Psoas muscle (tissue), 8 donors: ENCODE results near the gene RAD51B. TPM values are rescaled to one million over a fixed set of nuclear protein-coding genes. Genes with fewer than 3 reads are reported as not detected.

Source experiments
- ATAC-seq, 4 donors: fragments of 200-7000 bp; cut with Tn5 transposase; one replicate each; pipeline ENCODE4 v1.9.1; 2020; ENCODE audit warnings: moderate library complexity in 3 of 4, mild to moderate bottlenecking in 2 of 4
- DNase-seq, 2 donors: peaks; one replicate each; pipeline ENCODE4 v3.0.0-alpha.2; 2020
- H3K27ac ChIP-seq: fragments of 200-600 bp; one replicate; pipeline ENCODE4 v1.8.0; 2022
- H3K27me3 ChIP-seq, 3 donors: fragments of 200-600 bp in 1 of 3; one replicate each; pipeline versions ENCODE4 v1.6.1 to v1.8.0; 2013 to 2022; ENCODE audit warnings: low read length in 2 of 3, mild to moderate bottlenecking in 2 of 3, moderate library complexity in 1 of 3; ENCODE audit not compliant: insufficient read depth in 3 of 3
- H3K36me3 ChIP-seq, 2 donors: fragments of 200-600 bp in 1 of 2; one replicate each; pipeline versions ENCODE4 v1.6.1 to v1.8.0; 2013 to 2022; ENCODE audit warnings: low read depth in 1 of 2, mild to moderate bottlenecking in 1 of 2, moderate library complexity in 1 of 2; ENCODE audit not compliant: insufficient read depth in 1 of 2
- H3K4me1 ChIP-seq: fragments of 200-600 bp; one replicate; pipeline ENCODE4 v1.8.0; 2022
- H3K4me3 ChIP-seq: fragments of 200-600 bp; one replicate; pipeline ENCODE4 v1.8.0; 2022; ENCODE audit warnings: mild to moderate bottlenecking
- H3K9me3 ChIP-seq: fragments of 200-600 bp; one replicate; pipeline ENCODE4 v1.8.0; 2022
- CTCF ChIP-seq: fragments of 200-600 bp; IDR thresholded peaks from one replicate; pipeline ENCODE4 v1.8.0; 2022; ENCODE audit warnings: antibody characterized with exemption
- WGBS, 3 donors: extraction: QIAGEN DNeasy Blood & Tissue Kit; methylation state at CpG; one replicate each; pipeline versions ENCODE4 v1.1.6 to v1.1.7; 2013; 5-methylcytosine and 5-hydroxymethylcytosine counted together
- intact Hi-C, 2 donors: fragments of 100-400 bp; cut with DNase I; formaldehyde crosslinking; loops; one replicate each; pipeline versions ENCODE4 v1.11.0 to v1.14.2; 2022
- polyA plus RNA-seq, 3 donors: library from polyadenylated mRNA; stranded (reverse); fragments of 200-250 nt; gene quantifications; one replicate each; pipeline ENCODE4 v1.2.3, GENCODE V29; 2013
- total RNA-seq, 4 donors: library from RNA; stranded (reverse); fragmentation: NEBNext Ultra II Directional in 2 of 4; extraction: Animal tissue kit (Norgen Biotek cat#: 25700) in 2 of 4; gene quantifications; one replicate each; pipeline versions ENCODE4 v1.2.1 to v1.2.4, GENCODE V29; 2021 to 2023
- donor health status: healthy with polysubstance abuse.
- donor health status: DM: no; HTN: no; CAD: no; lungs with moderate emphysema.
- donor health status: Bipolar disorder and iron deficiency.
- donor health status: healthy.
- donor health status: DM: yes; HTN: yes; CAD: no.
- donor health status: DM: no; HTN: no; CAD: no.
- donor health status: DM: no; HTN: no; CAD: no.
- donor health status: DM: yes; HTN: yes; CAD: no.

The RAD51B gene
- total and polyA plus RNA-seq, 7 donors = 0.60 to 7.2 (median 2.2) TPM

- DNase-seq = no peak
- Histone ChIP-seq H3K27ac (no peak overlapping the region), H3K4me1 (peaks cover 4% of the 10 kb centered on the region), H3K36me3 (no peaks in the 10 kb centered on the region), H3K27me3 (no peaks in the 10 kb centered on the region), H3K9me3 (peaks cover 5% of the 10 kb centered on the region), H3K4me3 (no peak overlapping the region)
- no peak for ATAC-seq
- TF ChIP-seq CTCF = no peak
- intact Hi-C loops = no loop called here
- 90 to 96% (median 96%) methylated on average over 7 of the region's 7 CpGs for WGBS, 3 donors
Measured at GRCh38 chr14:68609012-68609411, 789.4 kb downstream of the RAD51B start.

GRCh38 chr14:68610251-68610793 is 790.7 kb downstream of the RAD51B start:
- H3K4me3 ChIP-seq = no peak overlapping the region
- no peaks in the 10 kb centered on the region for H3K27me3 ChIP-seq
- intact Hi-C loops = no loop called here
- H3K36me3 ChIP-seq = no peaks in the 10 kb centered on the region
- H3K4me1 ChIP-seq = peaks cover 4% of the 10 kb centered on the region
- ATAC-seq = no peak
- no peak for TF ChIP-seq CTCF
- peaks cover 18% of the 10 kb centered on the region for H3K9me3 ChIP-seq
- DNase-seq = no peak
- H3K27ac ChIP-seq = no peak overlapping the region
- WGBS, 3 donors = 71 to 94% (median 93%) methylated on average over 8 of the region's 8 CpGs

- no peak for DNase-seq
- Histone ChIP-seq H3K9me3 (peaks cover 31% of the 10 kb centered on the region), H3K4me3 (no peak overlapping the region), H3K27me3 (no peaks in the 10 kb centered on the region), H3K27ac (peak overlapping the region; percentile 43), H3K4me1 (peaks cover 4% of the 10 kb centered on the region), H3K36me3 (no peaks in the 10 kb centered on the region)
- intact Hi-C loops = no loop called here
- no peak for ATAC-seq
- no peak for TF ChIP-seq CTCF
- 54 to 71% (median 56%) methylated on average over 4 of the region's 4 CpGs for WGBS, 3 donors
Measured at GRCh38 chr14:68611599-68611998, 792.0 kb downstream of the RAD51B start.

GRCh38 chr14:68612049-68612448 is 792.5 kb downstream of the RAD51B start:
- H3K4me3 ChIP-seq = no peak overlapping the region
- DNase-seq (peak in 1 of 2 donors; percentile 36), ATAC-seq (peak in 3 of 4 donors; percentile 33 to 46 (median 44))
- H3K9me3 ChIP-seq = peaks cover 35% of the 10 kb centered on the region
- no peaks in the 10 kb centered on the region for H3K27me3 ChIP-seq
- WGBS, 3 donors = 37 to 59% (median 43%) methylated on average over 5 of the region's 5 CpGs
- no peaks in the 10 kb centered on the region for H3K36me3 ChIP-seq
- intact Hi-C loops = no loop called here
- H3K4me1 ChIP-seq = peaks cover 4% of the 10 kb centered on the region
- peak overlapping the region; percentile 43 for H3K27ac ChIP-seq
- TF ChIP-seq CTCF = no peak
